Activated CD8-positive, alpha-beta memory T cell treated with anti-CD3 and anti-CD28 coated beads, Interleukin-2, amount 50 U/mL, for 24 hours (primary cell): ENCODE measurements around the gene KRTAP10-2.
"Not testable (repeated sequence)": the region's sequence is repeated elsewhere in the genome, so short reads cannot be mapped to it uniquely, and the experiment has no call there.

Experiments used
- DNase-seq: peaks from one replicate; pipeline ENCODE4 v3.0.0-alpha.2; 2020; ENCODE audit errors: extremely low read depth

The KRTAP10-2 gene, protein sequence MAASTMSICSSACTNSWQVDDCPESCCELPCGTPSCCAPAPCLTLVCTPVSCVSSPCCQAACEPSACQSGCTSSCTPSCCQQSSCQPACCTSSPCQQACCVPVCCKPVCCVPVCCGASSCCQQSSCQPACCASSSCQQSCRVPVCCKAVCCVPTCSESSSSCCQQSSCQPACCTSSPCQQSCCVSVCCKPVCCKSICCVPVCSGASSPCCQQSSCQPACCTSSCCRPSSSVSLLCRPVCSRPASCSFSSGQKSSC

DNA sequence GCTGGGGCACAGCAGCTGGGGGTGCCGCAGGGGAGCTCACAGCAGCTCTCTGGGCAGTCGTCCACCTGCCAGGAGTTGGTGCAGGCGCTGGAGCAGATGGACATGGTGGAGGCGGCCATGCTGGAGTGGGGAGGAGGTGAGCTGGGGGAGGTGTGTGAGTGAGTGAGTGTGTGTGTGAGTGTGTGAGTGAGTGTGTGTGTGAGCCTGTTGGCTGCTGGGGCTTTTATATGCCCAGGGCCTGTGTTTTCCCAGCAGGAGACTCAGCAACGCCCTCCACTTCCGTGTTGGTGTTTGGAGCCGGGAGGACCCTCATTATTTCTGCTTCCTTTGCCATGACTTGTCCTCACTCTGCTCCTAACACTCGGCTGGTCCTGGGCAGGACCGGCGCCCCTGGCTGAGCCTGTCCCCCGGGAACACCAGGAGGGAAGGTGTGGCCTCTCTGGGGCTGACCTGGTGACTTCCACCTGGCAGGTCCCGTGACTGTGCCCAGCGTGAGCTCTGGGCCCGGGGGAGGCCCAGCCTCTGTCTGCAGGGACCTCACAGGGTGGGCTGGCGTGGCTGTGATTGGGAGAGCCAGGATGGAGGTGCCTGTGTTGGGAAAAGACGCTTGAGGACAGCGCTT, at the start of gene KRTAP10-2:
Gene KRTAP10-2 (minus strand): TSS at position 166 of the 622 bp plus-strand sequence. CDS start 47 bp downstream, at position 119.
- DNase-seq, result no peak

DNA sequence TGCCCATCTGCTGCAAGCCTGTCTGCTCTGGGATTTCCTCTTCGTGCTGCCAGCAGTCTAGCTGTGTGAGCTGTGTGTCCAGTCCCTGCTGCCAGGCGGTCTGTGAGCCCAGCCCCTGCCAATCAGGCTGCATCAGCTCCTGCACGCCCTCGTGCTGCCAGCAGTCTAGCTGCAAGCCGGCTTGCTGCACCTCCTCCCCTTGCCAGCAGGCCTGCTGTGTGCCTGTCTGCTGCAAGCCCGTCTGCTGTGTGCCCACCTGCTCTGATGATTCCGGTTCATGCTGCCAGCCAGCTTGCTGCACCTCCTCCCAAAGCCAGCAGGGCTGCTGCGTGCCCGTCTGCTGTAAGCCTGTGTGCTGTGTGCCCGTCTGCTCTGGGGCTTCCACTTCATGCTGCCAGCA, 49.8 kb upstream of the KRTAP10-2 start:
- DNase-seq, result not testable (repeated sequence)

DNA sequence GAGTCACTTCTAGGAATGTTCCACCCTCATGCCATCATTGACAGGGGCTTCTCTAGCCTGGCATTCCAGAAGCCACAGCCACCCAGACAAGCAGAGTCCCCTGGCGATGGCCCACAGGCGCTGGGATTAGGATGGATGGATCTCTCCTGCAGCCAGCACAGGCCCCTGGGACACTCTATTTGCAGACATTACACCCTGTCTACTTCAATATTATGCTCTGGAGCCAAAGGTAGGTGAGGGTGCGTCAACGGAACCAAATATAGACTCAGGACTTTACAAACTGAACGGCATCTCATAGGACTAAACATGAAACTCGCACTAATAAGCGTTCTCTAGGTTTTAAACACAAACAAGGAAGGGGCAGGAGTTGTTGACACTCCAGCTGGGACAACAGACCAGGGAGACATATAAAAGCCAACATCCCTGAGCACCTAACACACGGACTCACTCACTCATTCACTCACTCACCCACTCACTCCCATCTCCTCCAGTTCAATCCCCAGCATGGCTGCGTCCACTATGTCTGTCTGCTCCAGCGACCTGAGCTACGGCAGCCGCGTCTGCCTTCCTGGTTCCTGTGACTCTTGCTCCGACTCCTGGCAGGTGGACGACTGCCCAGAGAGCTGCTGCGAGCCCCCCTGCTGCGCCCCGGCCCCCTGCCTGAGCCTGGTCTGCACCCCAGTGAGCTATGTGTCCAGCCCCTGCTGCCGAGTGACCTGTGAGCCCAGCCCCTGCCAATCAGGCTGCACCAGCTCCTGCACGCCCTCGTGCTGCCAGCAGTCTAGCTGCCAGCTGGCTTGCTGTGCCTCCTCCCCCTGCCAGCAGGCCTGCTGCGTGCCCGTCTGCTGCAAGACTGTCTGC, 49.0 kb upstream of the KRTAP10-2 start, which contains the start of gene KRTAP10-7:
Gene KRTAP10-7 (plus strand): TSS at position 480 of the 861 bp plus-strand sequence. CDS start 25 bp downstream, at position 505.
- DNase-seq, result not testable (repeated sequence)

DNA sequence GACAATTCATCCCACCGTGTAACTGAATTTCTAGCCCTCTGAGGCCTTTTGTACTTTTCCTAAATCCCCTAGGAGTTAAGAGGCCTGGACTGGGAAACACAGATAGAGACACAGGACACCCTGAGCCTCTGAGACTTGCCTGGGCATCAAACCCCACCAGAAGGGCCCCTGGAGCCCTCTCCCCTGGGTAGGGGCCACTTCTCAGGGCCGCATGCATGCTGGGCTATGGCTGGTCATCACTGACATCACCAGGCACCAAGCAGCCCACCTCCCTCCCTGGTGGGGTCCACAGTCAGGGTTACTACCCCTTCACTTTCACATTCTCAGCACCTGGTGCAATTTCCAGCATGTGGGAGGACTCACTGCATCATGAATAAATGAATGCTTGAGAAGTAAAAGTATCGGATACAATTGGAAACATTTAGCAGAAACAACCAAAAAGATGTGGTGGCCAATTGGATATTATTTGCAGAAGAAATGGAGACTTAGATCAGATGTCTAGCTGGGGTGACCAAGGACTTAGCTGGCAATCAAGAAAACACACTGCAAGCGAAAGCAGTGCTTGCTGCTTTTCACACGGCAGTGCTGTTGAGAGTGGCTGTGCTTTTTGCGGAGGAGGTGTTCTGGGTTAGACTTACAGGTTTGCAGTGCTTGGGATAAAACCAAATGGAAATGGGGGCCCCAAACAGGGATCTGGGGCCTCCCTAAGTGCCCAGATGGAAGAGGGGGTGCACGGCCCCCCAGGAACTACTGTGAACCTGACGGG, 48.1 kb upstream of the KRTAP10-2 start:
- DNase-seq, result no peak

DNA sequence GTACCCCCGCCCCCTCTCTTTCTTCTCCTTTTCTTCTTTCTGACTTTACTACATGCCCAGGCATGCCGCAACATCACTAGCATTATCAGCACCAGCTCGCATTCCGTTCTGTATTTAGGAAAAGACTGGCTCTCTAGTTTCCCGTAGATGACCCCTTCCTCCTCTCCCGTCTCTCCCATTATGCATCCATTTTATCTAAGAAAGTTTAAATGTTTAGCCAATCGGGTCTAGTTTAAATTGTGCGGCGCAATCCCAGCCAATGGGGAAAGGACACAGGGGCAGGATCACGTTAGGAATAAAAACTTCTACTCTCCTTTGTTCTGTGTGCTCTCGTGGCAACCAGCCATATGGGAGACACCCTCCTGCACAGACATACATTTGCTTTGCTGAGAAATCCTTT, 46.8 kb upstream of the KRTAP10-2 start:
- no peak for DNase-seq

DNA sequence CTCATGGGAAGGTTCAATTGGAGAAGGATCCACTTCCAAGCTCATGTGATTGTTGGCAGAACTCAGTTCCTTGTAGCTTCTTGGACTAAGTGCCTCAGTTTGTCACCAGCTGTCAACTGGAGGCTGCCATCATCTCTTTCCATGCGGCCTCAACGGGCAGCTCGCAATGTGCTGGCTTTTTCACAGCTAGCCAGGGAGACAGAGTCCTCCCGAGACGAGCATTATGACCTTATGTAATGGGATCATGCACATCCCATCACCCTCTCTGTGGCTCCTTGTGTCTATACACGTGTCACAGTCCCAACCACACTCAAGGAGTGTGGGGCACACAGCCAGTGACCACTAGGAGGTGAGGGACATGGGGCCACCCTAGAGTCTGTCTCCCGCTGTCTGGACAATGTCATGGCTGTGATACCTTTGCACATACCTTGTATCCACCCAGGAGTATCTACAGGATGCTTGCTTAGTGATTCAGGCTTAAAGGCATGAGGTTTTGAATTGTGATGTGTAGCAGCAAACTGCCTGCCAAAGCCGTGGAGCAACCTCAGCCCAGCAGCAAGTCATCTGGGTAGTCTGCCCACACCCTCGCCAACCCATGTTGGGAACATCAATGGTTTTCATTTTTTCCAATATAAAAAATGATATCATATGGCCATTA, 44.9 kb upstream of the KRTAP10-2 start:
- DNase-seq, result no peak

DNA sequence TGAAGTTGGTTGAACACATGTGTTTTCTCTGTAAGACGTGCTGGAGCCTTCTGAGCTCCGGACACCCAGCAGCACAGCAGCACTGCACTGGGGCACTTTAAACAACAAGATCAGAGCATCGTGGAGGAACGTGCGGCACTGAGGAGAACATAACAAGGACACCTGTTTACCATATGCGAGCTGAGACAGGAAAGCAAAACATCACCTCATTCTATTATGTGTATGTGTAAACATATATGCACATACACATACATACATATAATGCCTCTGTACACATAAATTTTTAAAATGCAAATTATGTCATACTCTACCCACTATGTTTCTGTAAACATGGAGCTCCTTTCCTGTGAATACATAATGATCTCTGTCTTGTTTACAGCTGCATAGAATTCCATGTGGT, 44.2 kb upstream of the KRTAP10-2 start:
- DNase-seq, result no peak

DNA sequence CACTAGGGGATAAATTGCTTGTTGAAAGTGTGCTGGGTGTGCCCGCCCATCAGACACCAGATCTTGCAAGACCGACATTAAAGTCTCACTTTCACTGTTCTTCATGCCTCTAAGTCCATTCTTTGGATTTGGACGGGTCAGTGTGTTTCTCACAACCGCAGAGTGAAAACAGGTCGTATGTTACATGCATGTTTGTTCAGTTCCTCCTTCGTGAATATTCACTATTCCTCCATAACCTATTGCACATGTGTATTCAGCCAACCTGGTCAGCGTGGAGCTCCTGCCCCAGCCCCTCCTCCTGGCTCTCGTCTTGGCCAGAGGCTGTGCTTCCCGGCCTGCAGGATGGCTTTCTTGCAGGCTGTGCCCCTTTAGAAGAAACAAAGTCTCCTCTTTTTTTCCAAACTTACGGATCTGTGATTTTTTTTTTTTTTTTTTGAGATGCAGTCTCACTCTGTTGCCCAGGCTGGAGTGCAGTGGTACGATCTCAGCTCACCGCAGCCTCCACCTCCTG, 43.2 kb upstream of the KRTAP10-2 start:
- DNase-seq, result no peak

DNA sequence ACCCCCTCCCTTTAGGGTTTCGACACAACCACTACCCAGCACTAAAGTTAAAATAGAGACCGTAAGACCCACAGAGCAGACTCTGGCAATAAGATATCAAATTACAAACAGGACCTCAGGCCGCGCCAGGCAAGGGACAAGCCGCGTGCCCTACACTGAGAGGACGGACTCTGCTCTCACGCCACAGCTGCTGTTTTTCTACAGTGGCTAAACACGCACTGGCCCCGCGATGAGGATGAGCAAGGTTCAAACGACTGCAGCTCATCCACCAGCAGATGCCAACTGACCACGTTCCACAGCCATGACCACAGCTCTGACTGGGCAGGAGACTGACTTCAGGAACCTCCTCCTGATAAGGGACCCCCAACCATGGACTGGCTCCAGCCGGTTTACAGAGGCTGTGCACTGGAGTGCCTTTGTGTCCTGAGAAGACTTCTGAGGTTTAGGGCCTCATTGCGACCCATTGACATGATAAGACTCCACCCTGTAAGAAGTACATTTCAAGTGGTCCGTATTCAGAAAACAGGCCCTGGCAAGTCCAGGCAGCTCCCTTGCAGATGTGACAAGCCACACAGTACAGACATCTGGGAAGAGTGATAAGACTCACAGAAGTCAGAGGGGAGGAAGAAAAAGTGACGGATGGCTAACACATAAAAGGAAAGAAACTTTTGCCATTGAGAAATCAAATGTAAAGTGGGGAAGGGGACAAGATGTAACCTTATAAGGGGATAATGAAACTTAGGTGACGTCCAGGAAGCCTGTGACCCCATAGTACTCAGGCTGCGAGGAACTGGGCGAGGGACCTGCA, 42.5 kb upstream of the KRTAP10-2 start:
- no peak for DNase-seq

DNA sequence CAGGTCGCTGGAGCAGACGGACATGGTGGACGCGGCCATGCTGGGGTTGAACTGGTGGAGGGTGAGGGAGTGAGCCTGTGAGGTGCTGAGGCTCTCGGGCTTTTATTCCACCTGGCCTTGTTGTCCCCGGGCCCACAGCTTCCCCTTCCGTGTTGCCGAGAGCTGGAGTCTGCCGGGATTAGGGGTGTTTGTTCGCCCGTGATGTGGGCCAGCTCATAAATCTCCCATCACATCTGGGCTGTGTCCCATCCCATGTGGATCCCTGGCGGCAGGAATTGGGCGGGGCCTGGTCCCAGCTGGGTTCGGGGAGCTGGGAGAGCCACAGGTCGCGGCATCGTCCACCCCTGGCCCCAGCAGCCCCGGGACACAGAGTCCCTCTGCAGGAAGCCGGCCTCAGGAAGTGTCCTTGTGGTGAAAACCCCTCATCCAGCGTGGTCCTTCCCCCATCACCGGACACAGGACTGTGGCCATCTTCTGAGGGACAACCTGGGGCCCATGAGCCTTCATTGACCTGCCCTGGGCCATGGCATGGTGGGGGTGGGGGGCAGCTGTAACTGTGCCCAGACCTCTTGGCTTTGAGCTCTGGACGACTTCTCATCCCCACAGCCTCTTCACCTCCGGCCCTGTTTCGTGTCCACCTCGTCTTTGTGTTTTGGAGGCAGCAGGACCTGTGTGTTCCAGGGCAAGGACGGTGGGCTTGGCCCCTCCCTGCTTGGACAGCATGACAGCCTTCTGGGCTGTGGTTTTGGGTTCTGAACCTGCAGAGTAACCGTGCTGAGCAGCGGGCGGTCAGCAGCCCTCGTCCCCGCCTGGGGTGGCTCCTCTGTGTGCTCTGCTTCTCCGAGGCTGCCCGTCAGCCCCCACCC, 41.4 kb upstream of the KRTAP10-2 start, which contains the start of gene KRTAP10-6:
Gene KRTAP10-6 (minus strand): TSS at position 60 of the 866 bp plus-strand sequence. CDS start 21 bp downstream, at position 39.
- no peak for DNase-seq

DNA sequence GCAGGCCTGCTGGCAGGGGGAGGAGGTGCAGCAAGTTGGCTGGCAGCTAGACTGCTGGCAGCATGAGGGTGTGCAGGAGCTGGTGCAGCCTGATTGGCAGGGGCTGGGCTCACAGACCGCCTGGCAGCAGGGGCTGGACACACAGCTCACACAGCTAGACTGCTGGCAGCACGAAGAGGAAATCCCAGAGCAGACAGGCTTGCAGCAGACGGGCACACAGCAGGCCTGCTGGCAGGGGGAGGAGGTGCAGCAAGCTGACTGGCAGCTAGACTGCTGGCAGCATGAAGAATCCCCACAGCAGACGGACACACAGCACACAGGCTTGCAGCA, 40.5 kb upstream of the KRTAP10-2 start:
- DNase-seq, result not testable (repeated sequence)

DNA sequence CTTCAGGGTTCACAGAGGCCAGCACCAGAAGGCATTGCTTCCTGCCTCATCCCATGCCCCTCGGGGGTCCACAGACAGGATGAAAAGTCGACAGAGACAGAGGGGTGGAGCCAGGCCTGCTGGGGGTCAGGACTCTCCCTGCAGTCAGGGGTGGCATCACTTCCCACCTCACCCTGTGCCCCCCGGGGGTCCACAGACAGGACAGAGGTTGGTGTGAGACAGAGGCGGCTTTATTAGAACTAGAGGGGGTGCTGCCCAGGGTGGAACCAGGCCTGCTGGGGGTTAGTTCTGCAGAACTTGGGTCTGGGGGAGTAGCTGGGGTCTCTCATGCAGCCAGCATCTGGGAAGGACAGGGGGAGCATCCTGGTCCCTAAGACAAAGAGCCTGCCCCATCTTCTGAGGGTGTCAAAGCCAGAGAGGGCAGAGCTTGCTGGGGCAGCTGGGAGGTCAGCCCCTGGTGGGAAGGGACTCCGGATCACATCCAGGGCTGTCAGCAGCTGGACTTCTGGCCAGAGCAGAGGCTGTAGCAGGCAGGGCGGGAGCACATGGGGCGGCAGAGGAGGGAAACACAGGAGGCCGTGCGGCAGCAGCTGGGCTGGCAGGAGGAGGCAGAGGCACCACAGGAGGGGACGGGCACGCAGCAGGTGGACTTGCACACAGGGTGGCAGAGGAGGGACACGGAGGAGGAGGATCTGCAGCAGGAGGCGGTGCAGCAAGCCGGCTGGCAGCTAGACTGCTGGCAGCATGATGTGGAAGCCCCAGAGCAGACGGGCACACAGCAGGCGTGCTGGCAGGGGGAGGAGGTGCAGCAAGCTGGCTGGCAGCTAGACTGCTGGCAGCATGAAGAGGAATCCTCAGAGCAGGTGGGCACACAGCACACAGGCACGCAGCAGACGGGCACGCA, 39.8 kb upstream of the KRTAP10-2 start:
- not testable (repeated sequence) for DNase-seq

DNA sequence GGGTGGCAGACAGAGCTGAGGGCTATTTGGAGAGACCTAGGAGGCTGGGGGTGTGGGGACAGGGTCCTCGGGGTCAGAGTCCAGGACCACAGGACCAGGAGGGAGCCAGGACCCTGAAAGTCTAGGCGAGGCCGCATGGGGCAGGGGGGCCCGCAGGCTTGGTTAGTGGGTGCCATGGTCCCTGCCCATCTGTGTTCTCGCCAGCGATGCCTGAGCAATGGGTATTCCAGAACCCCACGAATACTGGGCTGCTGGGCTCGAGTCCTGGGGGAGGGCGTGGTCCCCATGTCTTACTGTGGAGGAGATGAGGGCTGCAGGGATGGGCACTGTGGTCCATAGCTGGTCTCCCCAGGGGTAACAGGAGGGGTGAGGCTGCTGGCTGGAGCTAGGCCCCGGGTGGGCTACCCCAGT, 39.0 kb upstream of the KRTAP10-2 start:
- DNase-seq, result no peak

DNA sequence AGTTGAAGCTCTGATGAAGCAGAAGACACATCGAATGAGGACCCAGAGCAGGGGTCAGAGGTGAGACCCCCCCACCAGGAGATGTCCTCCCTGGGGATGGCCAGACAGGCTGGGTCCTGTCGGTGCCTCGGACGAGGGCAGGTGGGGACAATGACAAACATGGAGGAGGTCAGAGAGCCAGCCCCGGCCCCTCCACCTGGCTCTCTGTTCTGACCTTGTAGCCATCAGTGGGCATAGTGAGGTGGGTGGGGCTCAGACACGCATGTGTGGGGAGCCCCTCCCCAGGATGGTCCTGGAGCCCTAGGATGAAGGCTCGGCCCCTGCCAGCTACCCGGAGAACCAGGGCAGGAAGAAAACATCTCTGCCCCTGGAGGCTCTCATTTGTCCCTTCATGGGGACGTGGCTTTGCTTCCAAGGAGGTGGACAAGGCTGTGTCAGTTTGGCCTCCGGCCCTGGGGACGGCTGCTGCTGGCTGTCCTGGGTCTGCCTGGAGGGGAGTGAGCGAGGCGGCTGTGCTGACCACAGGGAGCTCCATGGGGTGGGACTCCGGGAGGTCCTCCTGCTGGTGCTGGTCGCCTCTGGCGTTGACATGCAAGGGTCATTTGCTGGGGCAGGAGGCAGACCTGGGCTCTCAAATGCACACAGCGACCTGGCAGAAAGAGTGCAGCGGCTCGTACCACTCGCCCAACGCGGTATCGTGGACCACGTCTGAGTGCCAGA, 38.4 kb upstream of the KRTAP10-2 start:
- no peak for DNase-seq

DNA sequence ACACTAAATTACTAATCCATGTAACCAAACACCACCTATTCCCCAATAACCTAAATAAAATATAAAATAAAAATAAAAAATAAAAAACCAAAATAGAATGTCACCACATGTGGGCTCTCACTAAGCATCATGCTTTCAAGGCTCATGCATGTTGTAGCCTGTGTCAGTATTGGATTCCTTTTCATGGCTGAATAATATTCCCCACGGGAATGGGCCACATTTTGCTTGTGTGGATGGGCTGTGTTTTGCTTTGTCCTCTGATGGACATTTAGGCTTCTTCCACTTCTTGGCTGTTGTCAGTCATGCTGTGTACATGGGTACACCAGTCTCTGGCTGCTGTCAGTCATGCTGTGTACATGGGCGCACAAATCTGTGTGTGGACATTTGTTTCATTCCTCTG, 37.8 kb upstream of the KRTAP10-2 start:
- no peak for DNase-seq

DNA sequence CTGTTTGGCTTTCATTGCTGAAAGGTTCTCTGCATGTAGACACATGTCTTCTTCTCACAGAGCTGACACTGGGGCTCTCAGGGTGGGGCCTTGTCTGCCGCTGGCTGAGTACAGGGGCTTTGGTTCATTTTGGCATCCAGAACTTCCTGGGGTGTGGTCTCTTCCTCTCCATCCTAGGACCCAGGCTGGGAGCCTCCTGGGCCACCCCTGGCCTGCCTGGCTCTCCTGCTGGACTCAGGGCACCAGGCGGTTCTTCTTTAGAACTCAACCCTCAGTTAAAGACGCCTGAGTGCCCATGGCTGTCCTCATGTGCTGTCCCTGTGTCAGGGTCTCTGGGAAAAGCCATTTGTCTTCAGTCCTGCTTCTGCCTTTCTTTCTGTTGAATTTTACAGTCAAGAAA, 34.6 kb upstream of the KRTAP10-2 start:
- no peak for DNase-seq

DNA sequence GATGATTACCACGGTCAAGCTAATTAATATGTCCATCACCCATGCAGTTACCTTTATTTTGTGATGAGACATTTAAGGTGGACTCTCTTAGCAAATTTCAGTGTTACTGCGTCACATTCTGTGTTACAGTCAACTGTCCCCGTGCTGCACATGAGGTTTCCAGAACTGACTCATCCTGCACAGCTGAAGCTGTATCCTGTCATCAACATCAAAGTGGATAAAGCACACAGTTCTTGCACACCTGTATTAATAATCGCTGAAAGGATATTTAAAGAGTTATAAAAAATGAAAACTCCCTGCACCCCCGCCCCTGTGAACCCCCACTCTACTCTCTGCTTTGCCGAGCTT, 32.5 kb upstream of the KRTAP10-2 start:
- no peak for DNase-seq
